Osteoblast (primary cell): ENCODE measurements around the gene KCNJ10. TPM values are rescaled to one million over a fixed set of nuclear protein-coding genes. Genes with fewer than 3 reads are reported as not detected.

Experiments
- DNase-seq: peaks from one replicate; pipeline ENCODE4 v3.0.0; 2011; ENCODE audit warnings: low spot score, mixed read lengths; ENCODE audit not compliant: insufficient read length; ENCODE audit errors: missing footprints
- H2AFZ ChIP-seq: 2 replicates; pipeline ENCODE4 v1.6.0; 2011; ENCODE audit warnings: mild to moderate bottlenecking, low read length
- H3K27ac ChIP-seq: 2 replicates; pipeline ENCODE4 v1.5.1; 2011; ENCODE audit warnings: mild to moderate bottlenecking, low read depth, low read length, moderate library complexity
- H3K27me3 ChIP-seq: 2 replicates; pipeline ENCODE4 v1.6.0; 2012; ENCODE audit warnings: mild to moderate bottlenecking, control low read depth, inconsistent platforms, low read length, moderate library complexity; ENCODE audit not compliant: insufficient read depth
- H3K36me3 ChIP-seq: 2 replicates; pipeline ENCODE4 v1.5.1; 2011; ENCODE audit warnings: mild to moderate bottlenecking, low read length, control low read depth, moderate library complexity; ENCODE audit not compliant: insufficient read depth
- H3K4me1 ChIP-seq: 2 replicates; pipeline ENCODE4 v1.5.1; 2011; ENCODE audit warnings: mild to moderate bottlenecking, low read length, control low read depth, moderate library complexity; ENCODE audit not compliant: insufficient read depth
- H3K4me2 ChIP-seq: 2 replicates; pipeline ENCODE4 v1.6.0; 2011; ENCODE audit warnings: mild to moderate bottlenecking, low read length; ENCODE audit not compliant: insufficient read depth
- H3K4me3 ChIP-seq: fragments of 200-600 bp; sonication (generic); 3 replicates; pipeline ENCODE4 v1.5.1; 2012; ENCODE audit warnings: mild to moderate bottlenecking, low read length, inconsistent platforms; ENCODE audit not compliant: insufficient read depth
- H3K79me2 ChIP-seq: 2 replicates; pipeline ENCODE4 v1.6.0; 2012; ENCODE audit warnings: mild to moderate bottlenecking, low read length, control low read depth, inconsistent platforms; ENCODE audit not compliant: insufficient read depth
- H3K9me3 ChIP-seq: 2 replicates; pipeline ENCODE4 v1.5.1; 2011; ENCODE audit warnings: low read depth, low read length, control low read depth
- H4K20me1 ChIP-seq: 2 replicates; pipeline ENCODE4 v1.6.0; 2012; ENCODE audit warnings: mild to moderate bottlenecking, low read length, control low read depth; ENCODE audit not compliant: insufficient read depth
- total RNA-seq: library from RNA; depleted of rRNA; stranded (reverse); fragments of >200 nt; gene quantifications from 2 replicates; pipeline ENCODE4 v1.2.3, GENCODE V29; 2012
- TF ChIP-seq, protein P1 (sequence below): IDR thresholded peaks from 2 replicates; pipeline ENCODE4 v1.5.1; 2011; ENCODE audit warnings: mild to moderate bottlenecking, low read depth, low read length, moderate library complexity; ENCODE audit errors: extremely low read depth

Gene KCNJ10
- total RNA-seq, 1 donor = not detected

DNA sequence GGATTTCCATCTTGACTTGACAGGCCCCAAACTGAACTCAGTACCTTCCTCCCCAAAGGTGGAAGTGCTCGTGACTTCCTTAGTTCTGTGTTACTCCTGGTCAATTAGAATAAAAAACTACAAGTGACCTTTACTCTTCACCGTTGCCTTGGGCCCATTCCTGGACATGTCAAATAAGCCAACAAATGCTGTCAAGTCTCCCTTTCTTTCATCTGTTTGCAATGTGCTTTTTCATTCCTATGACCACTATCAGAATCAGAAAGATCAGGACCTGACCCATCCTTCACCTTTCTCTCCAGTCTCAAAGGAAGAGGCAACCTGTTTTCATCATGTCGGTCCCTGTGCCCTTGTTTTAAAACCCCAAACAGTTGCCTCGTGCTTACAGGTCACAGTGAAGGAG is 4.9 kb upstream of the KCNJ10 start:
- Histone ChIP-seq H4K20me1 (no peaks in the 10 kb centered on the region), H3K9me3 (no peaks in the 10 kb centered on the region), H3K27me3 (peaks cover 44% of the 10 kb centered on the region), H3K36me3 (no peaks in the 10 kb centered on the region), H3K79me2 (no peaks in the 10 kb centered on the region), H2AFZ (no peak overlapping the region), H3K4me3 (no peak overlapping the region), H3K4me1 (no peaks in the 10 kb centered on the region), H3K4me2 (no peak overlapping the region), H3K27ac (no peak overlapping the region)
- DNase-seq = no peak
- TF ChIP-seq, protein P1, sequence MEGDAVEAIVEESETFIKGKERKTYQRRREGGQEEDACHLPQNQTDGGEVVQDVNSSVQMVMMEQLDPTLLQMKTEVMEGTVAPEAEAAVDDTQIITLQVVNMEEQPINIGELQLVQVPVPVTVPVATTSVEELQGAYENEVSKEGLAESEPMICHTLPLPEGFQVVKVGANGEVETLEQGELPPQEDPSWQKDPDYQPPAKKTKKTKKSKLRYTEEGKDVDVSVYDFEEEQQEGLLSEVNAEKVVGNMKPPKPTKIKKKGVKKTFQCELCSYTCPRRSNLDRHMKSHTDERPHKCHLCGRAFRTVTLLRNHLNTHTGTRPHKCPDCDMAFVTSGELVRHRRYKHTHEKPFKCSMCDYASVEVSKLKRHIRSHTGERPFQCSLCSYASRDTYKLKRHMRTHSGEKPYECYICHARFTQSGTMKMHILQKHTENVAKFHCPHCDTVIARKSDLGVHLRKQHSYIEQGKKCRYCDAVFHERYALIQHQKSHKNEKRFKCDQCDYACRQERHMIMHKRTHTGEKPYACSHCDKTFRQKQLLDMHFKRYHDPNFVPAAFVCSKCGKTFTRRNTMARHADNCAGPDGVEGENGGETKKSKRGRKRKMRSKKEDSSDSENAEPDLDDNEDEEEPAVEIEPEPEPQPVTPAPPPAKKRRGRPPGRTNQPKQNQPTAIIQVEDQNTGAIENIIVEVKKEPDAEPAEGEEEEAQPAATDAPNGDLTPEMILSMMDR = no peak

DNA sequence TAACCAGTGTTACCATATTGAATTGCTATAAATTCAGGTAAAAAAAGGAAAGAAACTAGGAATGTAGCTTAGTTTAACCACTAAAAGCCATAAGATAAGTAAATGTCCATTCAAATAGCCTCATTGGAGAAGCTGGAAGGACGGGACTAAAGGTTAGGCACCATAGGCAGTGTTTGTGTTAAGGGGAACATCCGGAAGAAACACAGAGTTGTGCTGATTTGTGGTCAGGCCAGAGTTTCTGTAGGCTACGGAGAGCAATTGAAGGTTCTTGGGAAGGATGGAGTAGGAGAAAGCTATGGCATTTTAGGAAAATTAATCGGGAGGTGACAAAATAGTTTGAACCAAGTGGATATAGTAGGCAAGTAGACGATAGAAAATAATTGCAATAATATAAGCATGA is 1.3 kb upstream of the KCNJ10 start:
- Histone ChIP-seq H3K27me3 (peaks cover 61% of the 10 kb centered on the region), H3K4me3 (no peak overlapping the region), H3K9me3 (no peaks in the 10 kb centered on the region), H3K79me2 (no peaks in the 10 kb centered on the region), H3K27ac (no peak overlapping the region), H4K20me1 (no peaks in the 10 kb centered on the region), H3K4me2 (no peak overlapping the region), H3K36me3 (no peaks in the 10 kb centered on the region), H3K4me1 (no peaks in the 10 kb centered on the region), H2AFZ (no peak overlapping the region)
- TF ChIP-seq, protein P1 = no peak
- DNase-seq = no peak

DNA sequence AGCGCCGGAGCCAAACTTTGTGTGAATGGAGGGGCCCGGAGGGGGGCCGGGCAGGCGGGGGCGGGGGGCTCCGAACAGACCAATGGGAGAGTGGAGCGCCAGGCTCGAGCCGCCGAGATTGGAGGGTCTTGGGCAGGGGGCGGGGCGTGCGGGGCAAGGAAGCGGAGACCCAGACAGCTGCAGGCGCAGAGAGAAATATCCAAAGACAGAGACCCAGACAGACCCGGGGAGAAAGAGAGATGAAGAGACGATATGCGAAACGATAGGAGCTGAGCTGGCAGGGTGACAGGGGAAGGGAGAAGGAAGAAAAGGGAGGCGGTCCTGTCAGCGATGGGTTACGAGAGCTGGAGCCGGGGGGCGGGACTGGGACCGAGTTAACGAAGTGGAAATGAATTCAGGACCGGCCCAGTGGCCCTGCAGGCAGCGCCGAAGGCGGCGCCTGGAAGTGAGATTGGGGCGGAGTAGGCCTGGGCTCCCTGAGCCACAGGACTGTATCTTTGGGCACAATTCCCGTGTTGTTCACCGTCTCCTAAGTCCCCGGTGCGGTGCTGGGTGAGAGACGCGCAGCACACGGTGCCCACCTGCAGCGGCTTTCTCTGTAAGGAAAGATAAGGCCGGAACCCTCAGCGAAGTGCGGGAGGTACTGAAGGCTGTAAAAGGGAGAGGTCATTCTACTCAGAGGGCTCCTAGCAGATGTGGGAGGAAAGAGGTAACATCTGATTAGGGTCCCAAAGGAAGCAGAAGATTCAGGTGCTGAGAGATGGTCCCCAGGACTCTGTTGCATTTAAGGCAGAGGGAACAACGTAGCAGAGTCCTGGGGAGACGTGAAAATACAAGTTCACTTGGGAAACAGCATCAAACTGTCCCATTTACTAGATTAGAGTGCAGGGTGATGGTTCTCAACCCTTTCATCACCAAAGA is 543 bp upstream of the KCNJ10 start:
- H3K79me2 ChIP-seq = no peaks in the 10 kb centered on the region
- TF ChIP-seq, protein P1 = no peak
- no peaks in the 10 kb centered on the region for H3K9me3 ChIP-seq
- H3K36me3 ChIP-seq = no peaks in the 10 kb centered on the region
- H3K4me2 ChIP-seq = peak overlapping the region; percentile 85
- no peaks in the 10 kb centered on the region for H3K4me1 ChIP-seq
- peak overlapping the region; percentile 67 for H3K4me3 ChIP-seq
- H3K27me3 ChIP-seq = peaks cover 66% of the 10 kb centered on the region
- H4K20me1 ChIP-seq = no peaks in the 10 kb centered on the region
- peak; percentile 94 for DNase-seq
- H3K27ac ChIP-seq = no peak overlapping the region
- peak overlapping the region; percentile 80 for H2AFZ ChIP-seq

DNA sequence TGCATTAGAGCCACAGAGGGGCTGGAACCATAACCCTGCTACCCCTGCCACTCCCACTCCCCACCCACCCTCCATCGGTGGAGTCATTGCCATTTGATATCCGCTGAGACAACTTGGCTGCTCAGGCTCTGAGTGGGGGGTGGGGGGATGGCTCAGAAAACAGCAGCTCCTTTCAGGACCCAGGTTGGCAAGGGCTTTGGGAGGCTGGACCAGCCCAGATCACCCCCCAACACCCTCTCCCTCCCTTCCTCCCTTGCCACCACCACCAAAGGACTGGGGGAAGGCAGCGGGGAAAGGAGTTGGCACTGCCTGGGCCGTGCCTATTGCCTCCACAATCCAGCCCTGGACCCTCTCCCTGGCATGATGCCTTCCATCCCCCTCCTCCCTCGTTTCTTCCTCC is 1.7 kb downstream of the KCNJ10 start:
- Histone ChIP-seq H2AFZ (no peak overlapping the region), H3K4me2 (no peak overlapping the region), H3K27ac (no peak overlapping the region), H3K9me3 (no peaks in the 10 kb centered on the region), H4K20me1 (no peaks in the 10 kb centered on the region), H3K27me3 (peaks cover 69% of the 10 kb centered on the region), H3K4me1 (no peaks in the 10 kb centered on the region), H3K79me2 (no peaks in the 10 kb centered on the region), H3K36me3 (no peaks in the 10 kb centered on the region), H3K4me3 (no peak overlapping the region)
- TF ChIP-seq, protein P1 = no peak
- DNase-seq = peak; percentile 70
